Left lung (tissue), 10 donors: ENCODE data around the gene CDK7. TPM values are rescaled to one million over a fixed set of nuclear protein-coding genes. Genes with fewer than 3 reads are reported as not detected.
"Not testable (repeated sequence)": the region's sequence is repeated elsewhere in the genome, so short reads cannot be mapped to it uniquely, and the experiment has no call there.

Experiments
- ATAC-seq: fragments of 200-7000 bp; cut with Tn5 transposase; one replicate; pipeline ENCODE4 v1.9.1; 2020; ENCODE audit warnings: moderate library complexity
- DNase-seq, 4 donors: peaks; one replicate each; pipeline ENCODE4 v3.0.0-alpha.2; 2013 to 2020
- H3K27ac ChIP-seq, 2 donors: fragments of 200-600 bp; sonication (generic) in 1 of 2; one replicate each; pipeline versions ENCODE4 v1.5.0 to v1.8.0; 2020 to 2021
- H3K27me3 ChIP-seq, 2 donors: fragments of 200-600 bp; sonication (generic) in 1 of 2; one replicate each; pipeline versions ENCODE4 v1.5.0 to v1.8.0; 2020 to 2021
- H3K36me3 ChIP-seq, 2 donors: fragments of 200-600 bp; sonication (generic) in 1 of 2; one replicate each; pipeline versions ENCODE4 v1.5.0 to v1.8.0; 2020 to 2021
- H3K4me1 ChIP-seq, 2 donors: fragments of 200-600 bp; one replicate each; pipeline ENCODE4 v1.8.0; 2021
- H3K4me3 ChIP-seq, 2 donors: fragments of 200-600 bp; sonication (generic) in 1 of 2; one replicate each; pipeline versions ENCODE4 v1.5.0 to v1.8.0; 2020 to 2021; ENCODE audit warnings: mild to moderate bottlenecking in 1 of 2
- H3K9me3 ChIP-seq, 2 donors: fragments of 200-600 bp; sonication (generic) in 1 of 2; one replicate each; pipeline versions ENCODE4 v1.5.0 to v1.8.0; 2020 to 2021
- intact Hi-C, 2 donors: fragments of 100-400 bp; cut with DNase I; formaldehyde crosslinking; loops; one replicate each; pipeline versions ENCODE4 v1.11.2 to v1.14.2; 2022
- polyA plus RNA-seq, 6 donors: library from polyadenylated mRNA; unstranded; fragments of 120-200 nt; gene quantifications; one replicate each; pipeline ENCODE4 v1.2.1, GENCODE V29; 2013; ENCODE audit not compliant: insufficient read length in 6 of 6
- total RNA-seq, 2 donors: library from RNA; stranded (reverse); fragmentation: NEBNext Ultra II Directional; extraction: Animal tissue kit (Norgen Biotek cat#: 25700); gene quantifications; one replicate each; pipeline ENCODE4 v1.2.1, GENCODE V29; 2021
- TF ChIP-seq, protein P1 (sequence below), 2 donors: fragments of 200-600 bp; sonication (generic) in 1 of 2; IDR thresholded peaks; one replicate each; pipeline versions ENCODE4 v1.5.0 to v1.8.0; 2021; ENCODE audit warnings: antibody characterized with exemption in 2 of 2
- donor health status: DM: no; HTN: yes; CAD: no.
- donor health status: DM: no; HTN: no; CAD: no.

Gene CDK7
- total and polyA plus RNA-seq, 8 donors: 15.9 to 38.0 (median 32.2) TPM

DNA sequence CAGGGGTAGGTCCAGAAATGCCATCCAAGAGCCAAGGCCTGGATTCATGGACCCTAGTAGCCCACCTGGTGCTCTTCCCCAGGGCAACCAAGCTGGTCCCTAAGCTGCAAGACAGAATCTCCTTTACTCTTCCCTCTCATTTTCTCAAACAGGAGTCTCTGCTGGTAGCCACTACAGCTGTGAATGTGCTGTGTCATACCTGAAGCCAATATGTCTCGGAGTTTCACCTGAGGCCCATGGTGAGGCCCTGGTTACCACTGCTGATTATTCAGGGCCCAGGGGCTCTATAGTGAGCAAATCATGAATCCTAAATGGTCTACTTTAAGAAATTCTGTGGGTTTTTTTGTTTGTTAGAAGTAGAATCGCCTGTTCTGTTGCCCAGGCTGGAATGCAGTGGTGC lies 15.9 kb downstream of the CDK7 start:
- no peaks in the 10 kb centered on the region for H3K27me3 ChIP-seq
- H3K4me3 ChIP-seq: no peak overlapping the region
- H3K9me3 ChIP-seq: peaks cover 3 to 4% of the 10 kb centered on the region in 2 donors
- TF ChIP-seq, protein P1, sequence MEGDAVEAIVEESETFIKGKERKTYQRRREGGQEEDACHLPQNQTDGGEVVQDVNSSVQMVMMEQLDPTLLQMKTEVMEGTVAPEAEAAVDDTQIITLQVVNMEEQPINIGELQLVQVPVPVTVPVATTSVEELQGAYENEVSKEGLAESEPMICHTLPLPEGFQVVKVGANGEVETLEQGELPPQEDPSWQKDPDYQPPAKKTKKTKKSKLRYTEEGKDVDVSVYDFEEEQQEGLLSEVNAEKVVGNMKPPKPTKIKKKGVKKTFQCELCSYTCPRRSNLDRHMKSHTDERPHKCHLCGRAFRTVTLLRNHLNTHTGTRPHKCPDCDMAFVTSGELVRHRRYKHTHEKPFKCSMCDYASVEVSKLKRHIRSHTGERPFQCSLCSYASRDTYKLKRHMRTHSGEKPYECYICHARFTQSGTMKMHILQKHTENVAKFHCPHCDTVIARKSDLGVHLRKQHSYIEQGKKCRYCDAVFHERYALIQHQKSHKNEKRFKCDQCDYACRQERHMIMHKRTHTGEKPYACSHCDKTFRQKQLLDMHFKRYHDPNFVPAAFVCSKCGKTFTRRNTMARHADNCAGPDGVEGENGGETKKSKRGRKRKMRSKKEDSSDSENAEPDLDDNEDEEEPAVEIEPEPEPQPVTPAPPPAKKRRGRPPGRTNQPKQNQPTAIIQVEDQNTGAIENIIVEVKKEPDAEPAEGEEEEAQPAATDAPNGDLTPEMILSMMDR (IDR thresholded peaks at IDR 0.05): no peak
- intact Hi-C loops: no loop called here
- H3K36me3 ChIP-seq: peaks cover 0 to 8% of the 10 kb centered on the region in 2 donors
- no peak overlapping the region for H3K27ac ChIP-seq
- DNase-seq (no peak), ATAC-seq (no peak)
- no peaks in the 10 kb centered on the region for H3K4me1 ChIP-seq

DNA sequence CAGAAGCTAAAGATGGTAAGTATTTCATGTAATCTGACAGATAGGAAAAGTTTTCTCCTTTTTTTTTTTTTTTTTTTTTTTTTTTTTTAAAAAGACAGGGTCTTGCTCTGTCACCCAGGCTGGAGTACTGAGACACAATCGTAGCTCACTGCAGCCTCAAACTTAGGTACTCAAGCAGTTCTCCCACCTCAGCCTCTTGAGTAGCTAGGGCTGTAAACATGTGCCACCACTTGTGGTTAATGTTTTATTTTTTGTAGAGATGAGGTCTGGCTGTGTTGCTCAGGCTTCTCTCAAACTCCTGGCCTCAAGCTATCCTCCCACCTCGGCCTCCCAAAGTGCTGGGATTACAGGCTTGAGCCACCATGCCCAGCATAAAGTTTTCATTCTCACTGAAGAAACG lies 17.8 kb downstream of the CDK7 start:
- Histone ChIP-seq H3K4me1 (no peaks in the 10 kb centered on the region), H3K27me3 (no peaks in the 10 kb centered on the region), H3K4me3 (no peak overlapping the region), H3K9me3 (peaks cover 3 to 4% of the 10 kb centered on the region in 2 donors), H3K36me3 (peaks cover 0 to 26% of the 10 kb centered on the region in 2 donors), H3K27ac (no peak overlapping the region)
- peak in 1 of 4 donors; percentile 24 for DNase-seq
- TF ChIP-seq, protein P1 (IDR thresholded peaks at IDR 0.05): no peak
- peak; percentile 62 for ATAC-seq
- intact Hi-C loops: no loop called here

DNA sequence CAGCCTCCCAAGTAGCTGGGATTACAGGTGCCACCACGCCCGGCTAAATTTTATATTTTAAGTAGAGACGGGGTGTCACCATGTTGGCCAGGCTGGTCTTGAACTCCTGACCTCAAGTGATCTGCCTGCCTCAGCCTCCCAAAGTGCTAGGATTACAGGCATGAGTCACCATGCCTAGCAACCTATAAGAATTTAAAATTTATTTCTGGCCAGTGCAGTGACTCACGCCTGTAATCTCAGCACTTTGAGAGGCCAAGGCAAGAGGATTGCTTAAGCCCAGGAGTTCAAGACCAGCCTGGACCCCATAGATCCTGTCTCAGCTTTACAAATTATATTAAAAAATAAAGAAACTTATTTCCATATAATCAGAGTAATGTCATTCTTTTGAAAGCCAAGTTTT lies 21.3 kb downstream of the CDK7 start:
- H3K27ac ChIP-seq, intact Hi-C loops, DNase-seq, ATAC-seq, H3K9me3 ChIP-seq, H3K27me3 ChIP-seq, H3K4me1 ChIP-seq, H3K4me3 ChIP-seq: not testable (repeated sequence)
- peaks cover 4 to 59% of the 10 kb centered on the region in 2 donors for H3K36me3 ChIP-seq

DNA sequence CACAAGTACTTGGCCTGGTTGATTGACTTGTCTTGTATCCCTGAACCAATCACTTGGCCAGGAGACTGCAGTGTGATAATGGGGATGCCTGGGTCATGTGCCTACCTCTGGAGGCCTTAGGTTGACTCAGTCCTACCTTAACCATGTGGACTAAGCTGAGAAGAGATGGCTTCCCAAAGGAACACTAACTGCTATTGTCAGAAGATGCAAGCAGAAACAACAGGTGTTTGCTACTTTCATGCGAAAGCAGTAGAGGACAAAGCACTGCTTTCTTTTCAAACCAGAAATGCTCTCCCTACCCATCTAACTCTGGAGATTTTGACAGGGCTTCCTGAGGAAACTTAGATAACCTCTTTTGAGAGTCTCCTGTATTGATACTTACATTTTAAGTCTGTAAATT lies 22.9 kb downstream of the CDK7 start:
- H3K36me3 ChIP-seq: peaks cover 4 to 73% of the 10 kb centered on the region in 2 donors
- intact Hi-C loops: no loop called here
- H3K4me1 ChIP-seq: no peaks in the 10 kb centered on the region
- TF ChIP-seq, protein P1 (IDR thresholded peaks at IDR 0.05): no peak
- H3K27ac ChIP-seq: no peak overlapping the region
- ATAC-seq (no peak), DNase-seq (no peak)
- H3K9me3 ChIP-seq: no peaks in the 10 kb centered on the region
- H3K4me3 ChIP-seq: no peak overlapping the region
- no peaks in the 10 kb centered on the region for H3K27me3 ChIP-seq

DNA sequence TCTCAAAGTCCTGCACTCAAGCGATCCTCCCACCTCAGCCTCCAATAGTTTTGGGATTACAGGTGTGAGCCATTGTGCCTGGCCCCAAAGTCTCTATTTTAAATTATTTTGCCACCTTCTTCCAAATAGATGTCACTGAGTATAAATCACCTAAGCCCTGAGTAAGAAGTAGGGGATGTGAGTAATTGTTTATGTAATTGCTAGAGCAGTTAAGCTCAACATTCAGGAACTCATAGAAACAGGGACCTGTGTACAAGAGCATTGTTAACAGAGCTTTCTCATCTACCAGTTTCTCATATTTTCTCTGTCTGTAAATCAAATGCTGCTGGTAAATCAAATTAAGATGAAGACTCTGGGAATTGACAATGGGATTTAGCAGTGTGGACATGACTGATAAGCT lies 26.3 kb downstream of the CDK7 start:
- intact Hi-C loops: no loop called here
- TF ChIP-seq, protein P1 (IDR thresholded peaks at IDR 0.05): no peak
- H3K9me3 ChIP-seq: no peaks in the 10 kb centered on the region
- no peak overlapping the region for H3K27ac ChIP-seq
- ATAC-seq: no peak
- H3K4me1 ChIP-seq: no peaks in the 10 kb centered on the region
- no peaks in the 10 kb centered on the region for H3K27me3 ChIP-seq
- H3K36me3 ChIP-seq: peaks cover 4 to 96% of the 10 kb centered on the region in 2 donors
- H3K4me3 ChIP-seq: no peak overlapping the region
- DNase-seq: no peak

DNA sequence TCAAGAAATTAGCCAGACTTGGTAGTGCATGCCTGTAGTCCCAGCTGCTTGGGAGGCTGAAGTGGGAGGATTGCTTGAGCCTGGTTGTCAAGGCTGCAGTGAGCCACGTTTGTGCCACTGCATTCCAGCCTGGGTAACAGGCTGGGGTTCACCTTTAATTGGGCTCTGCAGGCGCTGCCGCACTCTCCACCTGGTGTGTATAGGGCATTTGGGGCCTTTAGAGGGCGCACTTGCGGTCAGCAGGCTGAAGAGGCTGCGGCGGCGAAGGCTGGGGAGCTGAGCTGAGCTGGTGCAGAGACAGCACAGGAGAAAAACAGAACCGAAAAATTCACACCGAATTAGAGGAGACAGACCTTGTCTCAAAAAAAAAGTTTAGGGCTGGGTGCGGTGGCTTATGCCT lies 31.2 kb downstream of the CDK7 start:
- Histone ChIP-seq H3K36me3 (peaks cover 0 to 89% of the 10 kb centered on the region in 2 donors), H3K9me3 (no peaks in the 10 kb centered on the region), H3K4me3 (no peak overlapping the region), H3K27ac (no peak overlapping the region), H3K4me1 (no peaks in the 10 kb centered on the region), H3K27me3 (no peaks in the 10 kb centered on the region)
- TF ChIP-seq, protein P1 (IDR thresholded peaks at IDR 0.05): no peak
- intact Hi-C loops: no loop called here
- no peak for ATAC-seq
- DNase-seq: peak in 1 of 4 donors; percentile 72
